ENCODE data around the gene HEXD.

HEXD gene

DNA sequence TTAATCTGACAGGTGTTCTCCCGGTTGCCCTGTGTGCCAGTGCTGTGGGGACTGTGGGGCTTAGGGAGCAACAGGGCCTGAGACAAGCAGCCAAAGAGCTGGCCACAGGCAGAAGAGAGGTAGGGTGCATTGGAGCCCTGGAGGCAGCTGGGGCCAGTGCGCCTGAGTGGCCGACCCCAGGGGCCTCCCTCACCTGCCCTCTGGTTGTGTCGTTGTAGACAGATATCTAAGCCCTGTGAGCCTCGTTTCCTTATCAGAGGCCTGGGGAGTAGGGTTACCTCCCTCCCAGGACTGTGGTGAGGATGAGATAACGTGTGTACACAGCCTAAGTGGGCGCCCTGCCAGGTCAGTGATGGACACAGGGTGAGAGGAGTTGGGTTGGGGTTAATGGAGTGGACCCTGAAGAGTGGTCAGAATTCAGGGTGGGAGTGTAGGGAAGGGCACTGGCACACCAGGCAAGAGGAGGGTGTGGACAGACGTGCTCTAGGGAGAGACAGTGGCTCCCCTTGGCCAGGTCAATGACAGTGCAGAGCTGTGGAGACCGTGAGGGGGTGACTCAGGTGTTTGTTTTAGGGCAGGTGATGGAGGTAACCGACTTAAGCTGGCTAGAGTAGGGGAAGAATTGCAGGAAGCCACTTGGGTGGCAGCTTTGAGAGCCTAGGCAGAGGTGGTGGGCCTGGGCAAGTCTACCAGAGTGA lies 43.8 kb downstream of the HEXD start:
- DNase-seq = no peak

- DNase-seq = no peak
These were observed 45.2 kb downstream of the HEXD start for GRCh38 chr17:82463391-82463790.

DNA sequence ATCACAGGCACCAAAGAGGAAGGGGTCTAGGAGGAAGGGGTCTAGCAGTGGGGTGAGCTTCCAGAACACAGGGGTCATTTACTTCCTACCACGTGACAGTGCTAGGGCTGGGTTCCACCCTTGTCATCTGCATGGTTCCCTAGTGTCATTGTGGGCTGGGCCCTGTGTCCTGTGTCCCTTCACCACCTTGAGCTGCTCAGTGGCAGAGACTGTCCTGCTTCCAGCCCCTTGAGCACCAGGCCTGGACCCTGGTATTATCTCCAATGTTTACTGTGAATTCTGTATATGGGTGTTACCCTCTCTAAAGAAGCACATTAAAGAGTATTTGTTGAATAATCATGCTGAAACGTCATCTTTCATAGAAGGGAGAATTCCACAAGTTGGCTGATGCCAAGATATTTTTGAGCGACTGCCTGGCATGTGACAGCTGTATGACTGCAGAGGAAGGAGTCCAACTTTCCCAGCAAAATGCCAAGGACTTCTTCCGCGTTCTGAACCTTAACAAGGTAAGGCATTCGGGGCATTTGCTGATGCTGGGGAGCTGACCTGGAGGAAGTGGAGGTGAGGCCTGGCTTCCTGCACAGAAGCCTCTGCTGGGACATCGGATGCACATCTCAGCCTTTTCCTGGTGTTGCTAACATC lies 45.9 kb downstream of the HEXD start:
- DNase-seq = no peak

DNA sequence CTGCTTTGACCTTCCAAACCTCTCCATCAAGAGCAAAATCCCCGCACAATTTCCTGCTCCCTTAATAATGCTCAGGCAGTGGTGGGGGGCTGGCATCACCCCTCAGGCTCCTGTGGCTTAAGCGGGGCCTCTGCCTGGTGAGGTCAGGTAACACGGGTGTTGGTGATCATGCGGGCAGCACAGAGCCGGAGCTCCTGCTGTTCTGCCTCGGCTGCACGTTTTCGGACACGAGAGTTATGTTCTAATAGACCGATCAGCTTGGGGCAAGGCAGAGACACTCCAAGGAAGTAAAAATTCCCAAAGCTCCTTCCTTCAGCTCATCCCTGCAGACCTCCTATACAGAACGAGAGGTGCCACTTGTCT lies 46.4 kb downstream of the HEXD start:
- DNase-seq = no peak

DNA sequence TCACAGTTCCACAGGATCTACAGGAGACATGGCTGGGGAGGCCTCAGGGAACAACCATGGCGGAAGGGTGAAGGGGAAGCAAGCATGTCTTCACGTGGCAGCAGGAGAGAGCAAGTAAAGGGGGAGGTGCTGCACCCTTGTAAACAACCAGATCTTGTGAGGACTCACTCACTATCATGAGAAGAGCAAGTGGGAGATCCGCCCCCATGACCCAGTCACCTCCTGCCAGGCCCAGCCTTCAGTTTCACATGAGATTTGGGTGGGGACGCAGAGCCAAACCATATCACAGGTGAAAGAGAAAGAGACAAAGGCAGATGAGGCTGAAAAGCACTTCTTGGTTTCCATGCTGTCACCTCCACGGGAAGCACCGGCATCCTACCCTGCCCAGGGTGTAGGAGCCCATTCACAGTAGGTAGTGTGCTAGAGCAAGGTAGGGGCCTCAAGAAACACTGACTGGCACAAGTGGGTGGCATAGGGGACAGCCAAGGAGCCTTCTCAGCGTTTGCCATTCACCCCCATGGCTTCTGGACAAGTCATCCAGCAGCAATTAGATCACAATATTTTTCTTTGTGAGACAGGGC lies 47.0 kb downstream of the HEXD start:
- no peak for DNase-seq

- DNase-seq = no peak
These were observed 50.5 kb downstream of the HEXD start for GRCh38 chr17:82468692-82469091.

DNA sequence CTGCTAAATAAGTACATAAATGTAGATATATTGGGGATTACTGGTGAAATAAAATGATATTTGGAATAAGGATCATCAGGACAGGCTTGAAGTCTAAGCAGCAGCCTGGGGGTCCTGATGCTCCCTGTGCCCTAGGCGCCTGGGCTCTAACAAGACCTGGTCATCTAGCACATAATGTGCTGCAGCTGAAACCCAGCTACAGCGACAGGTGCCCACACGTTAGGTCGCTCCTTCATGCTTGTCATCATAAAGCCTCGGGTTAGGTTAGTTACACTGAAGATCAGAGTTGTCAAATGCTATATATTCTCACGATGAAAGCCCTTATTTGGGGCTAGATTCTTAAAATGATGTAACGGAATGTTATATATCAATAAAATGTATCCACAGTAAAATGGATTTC lies 51.9 kb downstream of the HEXD start:
- no peak for DNase-seq

GRCh38 chr17:82474223-82475010 lies 56.3 kb downstream of the HEXD start:
- DNase-seq = no peak

DNA sequence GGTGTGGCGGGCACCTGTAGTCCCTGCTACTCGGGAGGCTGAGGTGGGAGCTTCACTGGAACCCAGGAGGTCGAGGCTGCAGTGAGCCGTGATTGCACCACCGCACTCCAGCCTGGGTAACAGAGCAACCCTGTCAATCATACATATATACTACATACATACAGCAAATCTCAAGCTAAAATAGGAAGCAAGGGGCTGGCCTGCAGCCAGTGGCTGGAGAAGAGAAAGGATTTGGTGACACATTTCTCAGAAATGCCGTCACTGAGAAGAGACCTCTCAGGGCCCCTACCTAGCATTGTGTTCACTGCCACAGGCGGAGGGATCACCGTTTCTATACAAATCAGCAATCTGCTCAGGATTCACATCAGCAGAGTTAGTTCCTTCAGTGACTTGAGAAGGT lies 57.3 kb downstream of the HEXD start:
- no peak for DNase-seq

GRCh38 chr17:82477934-82478333 lies 59.8 kb downstream of the HEXD start:
- DNase-seq = no peak

DNA sequence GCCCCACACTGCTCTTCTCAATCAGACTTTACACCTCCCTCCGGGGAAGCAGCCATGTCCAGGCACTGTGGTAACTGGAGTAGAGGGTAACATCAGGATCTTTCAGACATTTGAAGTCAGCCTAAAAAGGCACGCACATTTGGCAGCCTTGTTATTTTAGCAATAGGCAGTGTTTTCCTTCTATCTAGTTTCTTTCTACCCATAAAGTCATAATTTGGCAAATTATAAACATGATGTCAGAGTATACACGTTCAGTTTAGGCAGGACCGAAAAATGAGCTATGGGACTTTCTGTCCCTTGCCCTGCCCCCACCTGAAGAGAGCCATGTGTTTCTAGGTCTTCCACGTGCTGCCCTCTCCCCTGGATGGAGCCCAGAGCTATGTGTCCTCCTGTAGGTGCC lies 61.5 kb downstream of the HEXD start:
- DNase-seq = no peak

GRCh38 chr17:82480318-82480717 lies 62.2 kb downstream of the HEXD start:
- DNase-seq = no peak

- DNase-seq = no peak
These were observed 65.1 kb downstream of the HEXD start for GRCh38 chr17:82483204-82483660.

GRCh38 chr17:82483836-82484235 lies 65.7 kb downstream of the HEXD start:
- no peak for DNase-seq

GRCh38 chr17:82486231-82487094 lies 68.3 kb downstream of the HEXD start:
- DNase-seq = no peak

DNA sequence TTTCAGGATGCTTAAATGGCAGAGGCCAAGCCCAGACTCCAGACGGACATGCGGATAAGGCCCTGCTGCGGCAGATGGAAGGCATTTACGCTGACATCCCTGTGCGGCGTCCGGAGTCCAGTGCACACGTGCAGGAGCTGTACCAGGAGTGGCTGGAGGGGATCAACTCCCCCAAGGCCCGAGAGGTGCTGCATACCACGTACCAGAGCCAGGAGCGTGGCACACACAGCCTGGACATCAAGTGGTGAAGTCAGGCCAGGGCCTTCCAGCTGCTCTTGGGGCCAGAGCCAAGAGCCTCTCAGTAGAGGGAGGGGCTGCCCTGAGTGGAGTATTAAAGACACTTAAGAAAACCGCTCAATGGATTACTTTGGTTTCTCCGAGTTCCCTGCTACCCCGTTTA lies 69.8 kb downstream of the HEXD start:
- DNase-seq = no peak

- no peak for DNase-seq
These were observed 71.0 kb downstream of the HEXD start for GRCh38 chr17:82489117-82489516.

- no peak for DNase-seq
These were observed 71.8 kb downstream of the HEXD start for GRCh38 chr17:82489851-82490511.

GRCh38 chr17:82490512-82491195 lies 72.5 kb downstream of the HEXD start:
- no peak for DNase-seq

DNA sequence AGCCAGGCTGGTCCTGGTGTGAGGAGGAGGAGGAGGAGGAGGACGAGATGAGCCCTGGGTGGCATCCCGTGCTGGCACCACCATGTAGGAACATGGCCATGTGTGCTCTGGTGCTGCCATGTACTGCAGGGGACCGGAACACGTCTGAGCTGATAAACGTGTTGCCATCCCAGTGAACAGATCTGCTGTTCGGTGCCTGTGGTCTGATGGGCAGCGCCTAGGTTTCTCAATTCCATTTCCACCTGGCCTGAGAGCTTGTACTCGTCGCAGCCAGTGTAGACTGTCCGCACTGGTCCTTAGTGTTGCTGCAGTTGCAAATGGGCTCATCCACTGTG lies 73.0 kb downstream of the HEXD start:
- no peak for DNase-seq

- no peak for DNase-seq
These were observed 73.4 kb downstream of the HEXD start for GRCh38 chr17:82491533-82491932.

Measured in CD4-positive, alpha-beta T cell treated with Interferon gamma for 1 hour (primary cell).